A673 (cell line): ENCODE results near the gene PRUNE2. TPM values are rescaled to one million over a fixed set of nuclear protein-coding genes. Genes with fewer than 3 reads are reported as not detected.

ENCODE experiments used
- BruUV-seq: library from RNA; stranded (reverse); fragments of 400-500 nt; replicated peaks from 2 replicates; lab custom pipeline; 2021; lab: Mats Ljungman, UMichigan
- CTCF ChIA-PET: fragments of 300-600 bp; sonication (Branson Sonifier 250); formaldehyde crosslinking; loops from one replicate; lab custom pipeline; 2022; ENCODE audit warnings: antibody characterized with exemption; lab: Charles Lee
- POLR2A ChIA-PET: fragments of 300-600 bp; sonication (Branson Sonifier 250); formaldehyde crosslinking; loops from one replicate; lab custom pipeline; 2022; ENCODE audit warnings: antibody characterized with exemption; ENCODE audit not compliant: low non-redundant PET; lab: Charles Lee
- DNase-seq: peaks from one replicate; pipeline ENCODE4 v3.0.0-alpha.2; 2015; ENCODE audit warnings: low spot score
- H3K27ac ChIP-seq: fragments of 200-600 bp; sonication (generic); 2 replicates; pipeline ENCODE4 v1.5.1; 2016; ENCODE audit warnings: mixed run types, low read depth, mild to moderate bottlenecking, mixed read lengths, antibody characterized with exemption, low read length; ENCODE audit not compliant: poor library complexity, severe bottlenecking
- H3K27me3 ChIP-seq: fragments of 200-600 bp; sonication (generic); replicated peaks from 2 replicates; pipeline ENCODE4 v1.6.1; 2017; ENCODE audit warnings: mixed run types, low read depth, mild to moderate bottlenecking, mixed read lengths, antibody characterized with exemption, low read length; ENCODE audit not compliant: insufficient read depth, poor library complexity
- H3K36me3 ChIP-seq: fragments of 200-600 bp; sonication (generic); 2 replicates; pipeline ENCODE4 v1.6.1; 2016; ENCODE audit warnings: mixed run types, mild to moderate bottlenecking, mixed read lengths, antibody characterized with exemption, low read length; ENCODE audit not compliant: insufficient read depth, poor library complexity, severe bottlenecking
- H3K4me1 ChIP-seq: fragments of 200-600 bp; sonication (generic); 2 replicates; pipeline ENCODE4 v1.6.1; 2017; ENCODE audit warnings: mixed run types, mild to moderate bottlenecking, mixed read lengths, antibody characterized with exemption, low read length; ENCODE audit not compliant: insufficient read depth, poor library complexity, severe bottlenecking
- H3K4me3 ChIP-seq: fragments of 200-600 bp; sonication (generic); 2 replicates; pipeline ENCODE4 v1.5.1; 2016; ENCODE audit warnings: low read depth, mixed run types, mild to moderate bottlenecking, mixed read lengths, low read length; ENCODE audit not compliant: poor library complexity, severe bottlenecking
- H3K9me3 ChIP-seq: fragments of 200-600 bp; sonication (generic); 2 replicates; pipeline ENCODE4 v1.6.1; 2016; ENCODE audit warnings: mixed run types, low read depth, mild to moderate bottlenecking, mixed read lengths, antibody characterized with exemption, low read length; ENCODE audit not compliant: poor library complexity, severe bottlenecking
- CTCF ChIP-seq: fragments of 300-800, 200-600 bp; sonication (generic); conservative IDR thresholded peaks from 2 replicates; pipeline ENCODE4 v1.5.1; 2017; ENCODE audit warnings: low read depth, mild to moderate bottlenecking, antibody characterized with exemption, low read length, moderate library complexity, mixed read lengths
- EZH2 ChIP-seq: fragments of 200-600 bp; sonication (generic); IDR thresholded peaks from 2 replicates; pipeline ENCODE4 v1.6.1; 2017; ENCODE audit warnings: borderline replicate concordance, low read depth, mild to moderate bottlenecking, mixed read lengths, antibody characterized with exemption, low read length; ENCODE audit not compliant: poor library complexity, severe bottlenecking
- intact Hi-C: fragments of 100-400 bp; cut with micrococcal nuclease; formaldehyde crosslinking; loops from one replicate; pipeline ENCODE4 v1.10.0; 2022; ENCODE audit not compliant: unreplicated experiment
- total RNA-seq: library from RNA; stranded (reverse); gene quantifications from 2 replicates; pipeline ENCODE4 v1.2.3, GENCODE V29; 2021

PRUNE2 gene
- total RNA-seq, 1 experiment from 2014 or later, result not detected

GRCh38 chr9:76810377-76810957 lies 95.4 kb downstream of the PRUNE2 start:
- H3K4me1 ChIP-seq, result no peaks in the 10 kb centered on the region
- H3K27ac ChIP-seq, result no peak overlapping the region
- H3K36me3 ChIP-seq, result no peaks in the 10 kb centered on the region
- H3K27me3 ChIP-seq, result peaks cover 25% of the 10 kb centered on the region
- no peak overlapping the region for H3K4me3 ChIP-seq
- peak; percentile 52 for DNase-seq
- TF ChIP-seq CTCF (peak; percentile 72), EZH2 (no peak)
- intact Hi-C loops, result loop anchor here (1.0 to 5.0 kb wide), 4 partner anchors 107 to 341 kb away; no protein-coding TSS in a partner anchor
- BruUV-seq, result no TSS peak
- POLR2A ChIA-PET, result no interaction called here
- CTCF ChIA-PET, result interaction anchor here (0.5 to 1.3 kb wide), 10 partner anchors 177 to 1524 kb away, joined by 3 to 10 read pairs (median 4); no protein-coding TSS in a partner anchor
- no peaks in the 10 kb centered on the region for H3K9me3 ChIP-seq

- Histone ChIP-seq H3K4me1 (no peaks in the 10 kb centered on the region), H3K27me3 (peaks cover 26% of the 10 kb centered on the region), H3K27ac (no peak overlapping the region), H3K4me3 (no peak overlapping the region), H3K36me3 (no peaks in the 10 kb centered on the region), H3K9me3 (no peaks in the 10 kb centered on the region)
- TF ChIP-seq CTCF (no peak), EZH2 (no peak)
- BruUV-seq, result no TSS peak
- DNase-seq, result peak; percentile 11
- POLR2A ChIA-PET, result no interaction called here
- intact Hi-C loops, result no loop called here
- CTCF ChIA-PET, result no interaction called here
Measured at GRCh38 chr9:76808636-76809035, 97.3 kb downstream of the PRUNE2 start.

GRCh38 chr9:76803762-76804161 lies 102.2 kb downstream of the PRUNE2 start:
- BruUV-seq, result no TSS peak
- Histone ChIP-seq H3K4me1 (no peaks in the 10 kb centered on the region), H3K9me3 (no peaks in the 10 kb centered on the region), H3K27me3 (peaks cover 52% of the 10 kb centered on the region), H3K4me3 (no peak overlapping the region), H3K36me3 (no peaks in the 10 kb centered on the region), H3K27ac (no peak overlapping the region)
- intact Hi-C loops, result no loop called here
- TF ChIP-seq CTCF, result no peak
- ChIA-PET CTCF (no interaction called here), POLR2A (no interaction called here)
- no peak for DNase-seq
